Sigmoid colon (tissue), 4 donors: ENCODE results near the gene SLC25A28.

Experiments
- CTCF ChIP-seq, 4 experiments: fragments of 450-650 bp in 3 of 4; fragments of 200-600 bp in 1 of 4; IDR thresholded peaks; one replicate each; pipeline ENCODE4 v1.5.1; 2016 to 2019; ENCODE audit warnings: antibody characterized with exemption in 4 of 4, mild to moderate bottlenecking in 3 of 4, moderate library complexity in 2 of 4
- EP300 ChIP-seq, 4 donors: sonication (generic); formaldehyde crosslinking; IDR thresholded peaks; one replicate each; pipeline ENCODE4 v1.6.1; 2017; ENCODE audit warnings: antibody characterized with exemption in 4 of 4
- POLR2A ChIP-seq, 2 donors: fragments of 450-650 bp; IDR thresholded peaks; one replicate each; pipeline ENCODE4 v1.6.1; 2016; ENCODE audit warnings: antibody characterized with exemption in 2 of 2, mild to moderate bottlenecking in 2 of 2, moderate library complexity in 2 of 2
- POLR2AphosphoS5 ChIP-seq, 4 donors: sonication (generic); formaldehyde crosslinking; IDR thresholded peaks; one replicate each; pipeline ENCODE4 v1.6.1; 2017; ENCODE audit warnings: antibody characterized with exemption in 4 of 4

DNA sequence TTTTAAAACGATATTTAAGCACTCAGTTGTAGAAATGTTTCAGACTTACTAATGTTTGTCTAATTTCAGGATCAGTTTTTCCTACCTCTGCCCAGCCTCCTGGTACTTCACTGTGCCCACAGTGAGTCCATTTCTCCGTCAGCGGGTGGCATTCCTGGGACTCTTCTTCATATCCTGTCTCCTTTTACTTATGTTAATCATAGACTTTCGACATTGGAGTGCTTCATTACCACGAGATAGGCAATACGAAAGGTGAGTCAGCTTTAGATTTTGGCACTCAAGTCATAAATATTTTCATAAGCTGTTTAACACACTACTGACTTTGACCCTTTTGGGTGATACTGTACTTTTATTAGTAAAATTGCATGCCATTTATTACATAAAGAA lies 41.1 kb upstream of the SLC25A28 start:
- TF ChIP-seq POLR2A (IDR thresholded peaks at IDR 0.05): no peak
- TF ChIP-seq CTCF (IDR thresholded peaks at IDR 0.05): no peak
- TF ChIP-seq POLR2AphosphoS5 (IDR thresholded peaks at IDR 0.05): no peak
- no peak for TF ChIP-seq EP300 (IDR thresholded peaks at IDR 0.05)
